Immature natural killer cell (primary cell): Measurements from ENCODE around the gene HIP1. TPM values are rescaled to one million over a fixed set of nuclear protein-coding genes. Genes with fewer than 3 reads are reported as not detected.
"Not testable (repeated sequence)": the region's sequence is repeated elsewhere in the genome, so short reads cannot be mapped to it uniquely, and the experiment has no call there.

Experiments
- DNase-seq, 3 donors: peaks; one replicate each; pipeline ENCODE4 v3.0.0; 2022; ENCODE audit warnings: mixed read lengths in 1 of 3
- H3K27ac Mint-ChIP-seq, 6 donors: one replicate each; pipeline ENCODE4 v1.8.0; 2020; ENCODE audit warnings: mixed read lengths in 6 of 6, mild to moderate bottlenecking in 5 of 6, inconsistent platforms in 4 of 6, moderate library complexity in 3 of 6
- H3K27me3 Mint-ChIP-seq, 3 donors: one replicate each; pipeline ENCODE4 v1.8.0; 2020 to 2021; ENCODE audit warnings: low read depth in 3 of 3, mild to moderate bottlenecking in 3 of 3, mixed read lengths in 3 of 3, moderate library complexity in 3 of 3, inconsistent platforms in 1 of 3
- H3K36me3 Mint-ChIP-seq, 3 donors: one replicate each; pipeline ENCODE4 v1.8.0; 2020; ENCODE audit warnings: mixed read lengths in 3 of 3, inconsistent platforms in 2 of 3, mild to moderate bottlenecking in 2 of 3
- H3K4me1 Mint-ChIP-seq, 2 donors: one replicate each; pipeline ENCODE4 v1.8.0; 2020; ENCODE audit warnings: inconsistent platforms in 2 of 2, mild to moderate bottlenecking in 2 of 2, mixed read lengths in 2 of 2, moderate library complexity in 1 of 2
- H3K4me3 Mint-ChIP-seq, 5 donors: one replicate each; pipeline ENCODE4 v1.8.0; 2020; ENCODE audit warnings: mild to moderate bottlenecking in 5 of 5, mixed read lengths in 5 of 5, inconsistent platforms in 3 of 5, moderate library complexity in 3 of 5
- H3K9me3 Mint-ChIP-seq, 6 donors: one replicate each; pipeline ENCODE4 v1.8.0; 2020; ENCODE audit warnings: mild to moderate bottlenecking in 6 of 6, mixed read lengths in 6 of 6, inconsistent platforms in 4 of 6, moderate library complexity in 3 of 6
- polyA plus RNA-seq, 3 donors: library from polyadenylated mRNA; unstranded; fragments of 300-500 nt; fragmentation: Illumina TruSeq; gene quantifications; one replicate each; pipeline ENCODE4 v1.2.3, GENCODE V29; 2021

HIP1 gene
- 10 to 100 TPM in 1 of 3 donors, 1 to 10 TPM in 2; 3.9 to 13.3 (median 5.9) TPM for polyA plus RNA-seq

GRCh38 chr7:75738604-75738974 lies at the start of gene HIP1:
Gene HIP1 (minus strand): TSS chr7:75738941. CDS start chr7:75738920, 21 bp downstream.
- H3K27ac Mint-ChIP-seq, result peak within 1 kb of the TSS; percentile 83 to 100 (median 97)
- no peaks in the 10 kb centered on the region for H3K9me3 Mint-ChIP-seq
- no peak for DNase-seq
- peak within 1 kb of the TSS; percentile 91 to 100 (median 97) for H3K4me3 Mint-ChIP-seq
- peaks cover 3 to 7% (median 5%) of the 10 kb centered on the region in 3 donors for H3K36me3 Mint-ChIP-seq
- H3K27me3 Mint-ChIP-seq, result peaks cover 0 to 4% (median 3%) of the 10 kb centered on the region in 3 donors
- peaks cover 21 to 35% of the 10 kb centered on the region in 2 donors for H3K4me1 Mint-ChIP-seq

GRCh38 chr7:75788154-75788847 lies 49.6 kb upstream of the HIP1 start:
- H3K27me3 Mint-ChIP-seq, H3K4me3 Mint-ChIP-seq, DNase-seq, H3K9me3 Mint-ChIP-seq, H3K4me1 Mint-ChIP-seq, H3K36me3 Mint-ChIP-seq: not testable (repeated sequence)
- peak overlapping the region in 1 of 6 donors; percentile 28 for H3K27ac Mint-ChIP-seq

- H3K36me3 Mint-ChIP-seq, H3K27me3 Mint-ChIP-seq, H3K9me3 Mint-ChIP-seq, H3K4me1 Mint-ChIP-seq, DNase-seq, H3K27ac Mint-ChIP-seq, H3K4me3 Mint-ChIP-seq: not testable (repeated sequence)
These were observed 44.3 kb upstream of the HIP1 start for GRCh38 chr7:75783058-75783457.

GRCh38 chr7:75780647-75781273 lies 42.0 kb upstream of the HIP1 start:
- DNase-seq, H3K36me3 Mint-ChIP-seq, H3K4me3 Mint-ChIP-seq, H3K9me3 Mint-ChIP-seq: not testable (repeated sequence)
- peaks cover 16 to 18% of the 10 kb centered on the region in 2 donors for H3K4me1 Mint-ChIP-seq
- peak overlapping the region in 1 of 6 donors; percentile 22 for H3K27ac Mint-ChIP-seq
- H3K27me3 Mint-ChIP-seq, result peaks cover 4 to 11% (median 10%) of the 10 kb centered on the region in 3 donors

- Mint-ChIP-seq H3K4me1 (peaks cover 20 to 28% of the 10 kb centered on the region in 2 donors), H3K27me3 (peaks cover 4 to 15% (median 10%) of the 10 kb centered on the region in 3 donors), H3K27ac (peak overlapping the region in 1 of 6 donors; percentile 68)
- not testable (repeated sequence) for DNase-seq, H3K4me3 Mint-ChIP-seq, H3K9me3 Mint-ChIP-seq, H3K36me3 Mint-ChIP-seq
These were observed 40.8 kb upstream of the HIP1 start for GRCh38 chr7:75779516-75779915.

- peak overlapping the region in 2 of 6 donors; percentile 56 to 68 for H3K27ac Mint-ChIP-seq
- H3K9me3 Mint-ChIP-seq, H3K4me3 Mint-ChIP-seq: not testable (repeated sequence)
These were observed 40.3 kb upstream of the HIP1 start for GRCh38 chr7:75779035-75779434.

GRCh38 chr7:75776295-75776971 lies 37.7 kb upstream of the HIP1 start:
- H3K9me3 Mint-ChIP-seq, result no peaks in the 10 kb centered on the region
- peak; percentile 62 to 69 (median 69) for DNase-seq
- H3K27ac Mint-ChIP-seq, result peak overlapping the region; percentile 50 to 85 (median 74)
- H3K4me3 Mint-ChIP-seq, result peak overlapping the region; percentile 19 to 64 (median 51)
- H3K4me1 Mint-ChIP-seq, result peaks cover 20 to 28% of the 10 kb centered on the region in 2 donors
- H3K36me3 Mint-ChIP-seq, result no peaks in the 10 kb centered on the region
- peaks cover 2 to 15% (median 8%) of the 10 kb centered on the region in 3 donors for H3K27me3 Mint-ChIP-seq

More at GRCh38 chr7:75779035-75779434, 40.3 kb upstream of the HIP1 start:
- not testable (repeated sequence) for DNase-seq, H3K36me3 Mint-ChIP-seq
- Mint-ChIP-seq H3K27me3 (peaks cover 4 to 15% (median 10%) of the 10 kb centered on the region in 3 donors), H3K4me1 (peaks cover 20 to 28% of the 10 kb centered on the region in 2 donors)

GRCh38 chr7:75773958-75774357 lies 35.2 kb upstream of the HIP1 start:
- not testable (repeated sequence) for H3K4me3 Mint-ChIP-seq, H3K36me3 Mint-ChIP-seq, DNase-seq, H3K9me3 Mint-ChIP-seq, H3K27ac Mint-ChIP-seq
- Mint-ChIP-seq H3K4me1 (peaks cover 20 to 28% of the 10 kb centered on the region in 2 donors), H3K27me3 (peaks cover 0 to 15% (median 5%) of the 10 kb centered on the region in 3 donors)

- no peak within 1 kb of the TSS for H3K4me3 Mint-ChIP-seq
- H3K27ac Mint-ChIP-seq, result no peak within 1 kb of the TSS
These were observed 33.6 kb upstream of the HIP1 start, which contains the start of gene CCL26 for GRCh38 chr7:75772081-75773077. Gene CCL26 (minus strand): TSS chr7:75772211. CDS start chr7:75772176, 35 bp downstream.

GRCh38 chr7:75771224-75771623 lies 32.5 kb upstream of the HIP1 start:
- peaks cover 0 to 9% (median under 1%) of the 10 kb centered on the region in 3 donors for H3K27me3 Mint-ChIP-seq
- no peak for DNase-seq
- no peaks in the 10 kb centered on the region for H3K36me3 Mint-ChIP-seq
- H3K9me3 Mint-ChIP-seq, result no peaks in the 10 kb centered on the region
- H3K27ac Mint-ChIP-seq, result no peak overlapping the region
- H3K4me1 Mint-ChIP-seq, result peaks cover 7 to 14% of the 10 kb centered on the region in 2 donors
- no peak overlapping the region for H3K4me3 Mint-ChIP-seq

More at GRCh38 chr7:75772081-75773077, 33.6 kb upstream of the HIP1 start, which contains the start of gene CCL26:
- Mint-ChIP-seq H3K36me3 (no peaks in the 10 kb centered on the region), H3K27me3 (peaks cover 0 to 15% (median 5%) of the 10 kb centered on the region in 3 donors), H3K9me3 (no peaks in the 10 kb centered on the region), H3K4me1 (peaks cover 15 to 26% of the 10 kb centered on the region in 2 donors)
- DNase-seq, result no peak

GRCh38 chr7:75762350-75762917 lies 23.7 kb upstream of the HIP1 start:
- H3K27ac Mint-ChIP-seq, result peak overlapping the region in 1 of 6 donors; percentile 15
- H3K4me3 Mint-ChIP-seq, result no peak overlapping the region
- DNase-seq, result peak; percentile 48 to 60 (median 56)
- H3K4me1 Mint-ChIP-seq, result peaks cover 4 to 6% of the 10 kb centered on the region in 2 donors
- H3K27me3 Mint-ChIP-seq, result peaks cover 0 to 1% (median 0%) of the 10 kb centered on the region in 3 donors
- peaks cover 0 to 3% (median 0%) of the 10 kb centered on the region in 3 donors for H3K36me3 Mint-ChIP-seq
- H3K9me3 Mint-ChIP-seq, result no peaks in the 10 kb centered on the region

GRCh38 chr7:75761801-75762200 lies 23.1 kb upstream of the HIP1 start:
- DNase-seq, H3K4me3 Mint-ChIP-seq, H3K36me3 Mint-ChIP-seq, H3K27ac Mint-ChIP-seq, H3K27me3 Mint-ChIP-seq, H3K9me3 Mint-ChIP-seq: not testable (repeated sequence)
- H3K4me1 Mint-ChIP-seq, result peaks cover 6 to 12% of the 10 kb centered on the region in 2 donors
